Activated T-helper 1 cell treated with anti-CD3 and anti-CD28 coated beads, Interleukin-2, amount 50 U/mL, for 16 hours (primary cell): ENCODE data around the gene NCOA3.
"Not testable (repeated sequence)": the region's sequence is repeated elsewhere in the genome, so short reads cannot be mapped to it uniquely, and the experiment has no call there.

Experiments
- DNase-seq, 2 donors: peaks; one replicate each; pipeline ENCODE4 v3.0.0-alpha.2; 2020; ENCODE audit warnings: low read depth in 1 of 2, low spot score in 1 of 2

Gene NCOA3

GRCh38 chr20:47501482-47502270, at the start of gene NCOA3:
Gene NCOA3 (plus strand): TSS chr20:47501887. CDS start chr20:47622248, 120,361 bp downstream.
- DNase-seq = peak; percentile 76 to 82

DNA sequence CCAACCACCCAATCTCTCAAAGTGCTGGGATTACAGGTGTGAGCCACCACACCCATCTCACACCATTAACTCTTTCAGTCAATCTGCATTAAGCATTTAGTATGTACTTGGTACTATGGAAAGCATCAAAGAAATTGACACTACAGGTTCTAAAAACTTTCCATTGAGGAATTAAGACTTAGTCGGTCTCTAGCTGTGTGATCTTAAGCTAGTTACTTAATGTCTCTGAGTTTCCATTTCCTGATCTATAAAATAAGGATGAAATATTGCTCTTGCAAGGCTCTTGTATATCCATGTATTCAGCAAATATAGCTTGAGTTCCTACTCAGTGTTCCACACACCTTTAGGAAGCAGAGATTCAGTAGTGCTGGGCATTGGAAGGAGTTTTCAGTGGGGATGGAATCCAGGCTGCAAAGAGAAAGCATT, 48.9 kb upstream of the NCOA3 start:
- DNase-seq = no peak

DNA sequence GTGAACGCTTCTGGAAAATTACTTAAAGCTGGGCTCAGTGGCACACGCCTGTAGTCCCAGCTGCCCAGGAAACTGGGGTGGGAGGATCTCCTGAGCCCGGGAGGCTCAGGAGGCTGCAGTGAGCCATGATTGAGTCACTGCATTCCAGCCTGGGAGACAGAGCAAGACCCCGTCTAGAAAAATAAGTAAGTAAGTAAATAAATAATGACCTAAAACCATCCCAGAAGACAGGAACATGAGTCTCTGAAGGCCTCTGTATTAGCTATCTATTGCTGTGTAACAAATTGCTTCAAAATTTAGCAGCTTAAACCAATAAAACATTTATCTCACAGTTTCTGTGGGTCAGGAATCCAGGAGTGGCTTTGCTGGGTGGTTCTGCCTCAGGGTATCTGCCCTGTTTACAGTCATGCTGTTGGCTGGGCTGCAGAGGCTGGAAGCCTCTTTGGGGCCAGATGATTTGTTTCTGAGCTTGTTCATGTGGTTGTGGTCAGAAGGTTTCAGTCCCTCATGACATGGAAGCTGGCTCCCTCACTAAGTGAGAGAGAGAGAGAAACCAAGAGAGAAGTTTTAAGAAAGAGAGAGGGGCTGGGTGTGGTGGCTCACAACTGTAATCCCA, 48.4 kb upstream of the NCOA3 start:
- peak in 1 of 2 donors; percentile 2 for DNase-seq

- no peak for DNase-seq
Observed at GRCh38 chr20:47454298-47455132, 47.2 kb upstream of the NCOA3 start.

DNA sequence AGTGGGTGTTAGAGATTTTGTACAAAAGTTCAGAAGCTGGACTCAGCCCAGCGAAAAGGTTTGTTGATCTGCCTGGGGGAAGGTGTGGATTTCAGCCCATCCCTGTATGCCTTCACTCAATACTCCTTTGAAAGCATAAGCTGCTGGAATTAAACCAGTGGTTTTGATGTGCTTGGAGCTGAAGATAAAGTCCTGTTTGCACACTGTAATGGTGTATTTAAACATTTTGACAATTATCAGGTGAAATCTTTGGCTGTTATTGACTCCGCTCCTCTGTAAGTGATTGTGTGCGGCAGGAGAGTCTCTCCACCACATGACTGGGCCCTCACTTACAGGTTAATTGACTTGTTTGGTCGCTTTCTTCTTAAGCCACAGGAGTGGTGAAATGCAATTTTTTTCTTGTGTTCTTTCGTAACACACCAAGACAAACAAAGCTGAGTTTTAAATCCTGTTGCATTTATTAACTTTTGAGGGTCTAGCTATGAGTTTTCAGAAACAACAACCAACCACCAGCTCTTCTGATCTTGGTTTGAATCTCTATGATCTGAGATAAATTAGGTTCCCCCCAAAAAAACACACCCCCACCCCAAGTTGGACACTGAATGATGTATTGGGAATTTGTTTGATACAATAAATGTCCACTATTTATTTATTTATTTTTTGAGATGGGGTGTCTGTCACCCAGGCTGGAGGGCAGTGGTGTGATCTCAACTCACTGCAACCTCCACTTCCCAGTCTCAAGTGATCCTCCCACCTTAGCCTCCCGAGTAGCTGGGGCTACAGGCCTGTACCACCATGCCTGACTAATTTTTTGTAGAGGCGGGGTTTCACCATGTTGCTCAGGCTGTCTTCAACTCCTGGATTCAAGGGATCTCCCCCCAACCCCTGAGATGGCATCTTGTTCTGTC, 46.3 kb upstream of the NCOA3 start:
- no peak for DNase-seq

DNA sequence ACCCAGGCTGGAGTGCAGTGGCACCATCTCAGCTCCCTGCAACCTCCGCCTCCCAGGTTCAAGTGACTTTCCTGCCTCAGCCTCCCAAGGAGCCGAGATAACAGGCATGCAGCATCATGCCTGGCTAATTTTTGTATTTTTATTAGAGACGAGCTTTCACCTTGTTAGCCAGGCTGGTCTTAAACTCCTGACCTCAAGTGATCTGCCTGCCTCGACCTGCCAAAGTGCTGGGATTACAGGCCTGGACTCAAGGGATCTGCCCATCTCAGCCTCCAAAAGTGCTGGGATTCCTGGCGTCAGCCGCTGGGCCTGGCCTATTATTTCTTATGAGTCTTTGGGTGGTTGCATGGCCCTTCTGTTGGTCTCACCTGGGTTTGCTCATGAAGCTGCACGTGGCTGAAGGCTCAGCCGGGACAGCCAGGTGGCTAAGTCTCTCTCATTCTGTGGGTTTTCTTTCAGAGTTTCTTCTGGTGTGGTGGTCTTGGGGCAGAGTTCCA, 45.6 kb upstream of the NCOA3 start:
- no peak for DNase-seq

- no peak for DNase-seq
Observed at GRCh38 chr20:47456952-47457724, 44.5 kb upstream of the NCOA3 start.

- DNase-seq = not testable (repeated sequence)
Observed at GRCh38 chr20:47458280-47459050, 43.2 kb upstream of the NCOA3 start.

DNA sequence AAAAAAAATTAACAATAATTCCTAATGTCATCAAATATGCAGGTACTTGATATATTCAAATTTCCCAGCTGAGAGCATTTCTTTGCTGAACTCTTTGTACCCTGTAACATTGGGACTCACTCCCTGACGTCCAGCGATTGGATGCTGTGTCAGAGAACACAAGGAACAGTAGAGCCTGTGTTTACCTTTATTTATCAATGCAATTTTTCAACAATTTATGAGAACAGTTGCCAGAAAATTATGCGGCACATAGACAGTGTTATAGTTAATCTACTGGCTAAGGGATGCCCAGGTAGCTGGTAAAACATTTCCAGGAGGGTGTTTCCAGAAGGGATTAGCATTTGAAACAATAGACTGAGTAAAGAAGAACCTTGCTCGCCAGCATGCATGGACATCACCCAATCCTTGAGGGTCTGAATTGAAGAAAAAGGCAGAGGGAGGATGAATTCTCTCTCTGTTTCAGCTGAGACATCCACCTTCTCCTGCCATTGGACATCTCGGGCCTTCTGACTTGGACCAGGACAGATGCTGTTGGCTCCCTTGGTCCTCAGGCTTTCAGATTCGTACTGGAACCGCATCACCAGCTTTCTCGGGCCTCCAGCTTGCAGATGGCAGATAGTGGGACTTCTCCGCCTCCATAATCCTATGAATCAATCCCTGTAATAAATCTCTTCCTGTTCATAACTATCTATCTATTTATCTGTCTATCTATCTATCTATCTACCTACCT, 42.2 kb upstream of the NCOA3 start:
- no peak for DNase-seq

DNA sequence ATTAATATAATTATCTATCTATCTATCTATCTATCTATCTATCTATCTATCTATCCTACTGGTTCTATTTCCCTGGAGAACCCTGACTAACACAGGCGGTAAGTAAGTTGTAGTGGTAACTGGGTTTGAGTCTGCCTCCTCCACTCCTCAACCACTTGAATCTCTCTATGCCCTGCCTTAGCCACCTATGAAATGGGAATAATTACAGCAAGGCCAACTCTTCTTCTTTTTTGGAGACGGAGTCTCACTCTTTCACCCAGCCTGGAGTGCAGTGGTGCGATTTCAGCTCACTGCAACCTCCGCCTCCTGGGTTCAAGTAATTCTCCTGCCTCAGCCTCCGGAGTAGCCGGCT, 41.0 kb upstream of the NCOA3 start:
- not testable (repeated sequence) for DNase-seq

GRCh38 chr20:47461120-47461685, 40.5 kb upstream of the NCOA3 start:
- DNase-seq = no peak

DNA sequence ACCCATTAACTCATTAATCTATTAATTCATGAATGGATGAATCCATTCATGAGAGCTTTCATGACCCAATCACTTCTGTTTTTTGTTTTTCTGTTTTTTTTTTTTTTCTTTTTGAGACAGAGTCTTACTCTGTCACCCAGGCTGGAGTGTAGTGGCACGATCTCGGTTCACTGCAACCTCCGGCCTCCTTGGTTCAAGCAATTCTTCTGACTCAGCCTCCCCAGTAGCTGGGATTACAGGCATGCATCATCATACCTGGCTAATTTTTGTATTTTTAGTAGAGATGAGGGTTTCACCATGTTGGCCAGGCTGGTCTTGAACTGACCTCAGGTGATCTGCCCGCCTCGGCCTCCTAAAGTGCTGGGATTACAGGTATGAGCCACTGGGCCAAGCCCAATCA, 39.8 kb upstream of the NCOA3 start:
- DNase-seq = not testable (repeated sequence)

DNA sequence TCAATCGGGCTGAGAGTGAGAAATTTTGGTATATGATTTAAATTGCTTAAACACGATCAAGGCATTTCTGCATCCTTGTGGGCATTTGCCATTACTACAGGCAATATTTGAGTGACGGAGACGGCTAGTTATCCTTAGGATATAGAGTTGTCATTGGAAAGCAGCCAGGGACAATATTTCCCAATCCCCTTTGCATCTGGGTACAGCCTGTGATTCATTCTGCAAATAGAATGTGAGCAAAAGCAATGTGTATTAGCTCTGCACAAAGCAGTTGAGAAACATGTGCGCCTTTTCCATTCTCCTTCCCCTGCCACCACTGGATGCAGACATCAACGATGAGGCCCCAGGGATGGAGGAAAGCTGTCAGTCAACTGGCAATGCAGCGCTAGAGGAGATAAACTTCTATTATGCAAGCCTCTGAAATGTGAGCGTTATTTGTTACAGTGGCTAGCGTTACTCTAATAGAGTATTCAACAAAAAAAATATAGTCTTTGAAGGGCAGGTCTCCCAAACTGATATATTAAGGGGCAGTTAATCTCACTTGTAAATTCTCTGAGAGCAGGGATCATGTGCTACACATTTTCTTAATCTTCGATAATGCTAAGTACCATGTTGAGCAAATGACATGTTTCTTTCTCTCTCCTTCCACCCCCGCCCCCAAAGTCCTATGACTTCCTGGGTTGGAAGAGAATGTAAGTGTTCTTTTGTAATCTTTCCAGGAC, 37.1 kb upstream of the NCOA3 start:
- no peak for DNase-seq

DNA sequence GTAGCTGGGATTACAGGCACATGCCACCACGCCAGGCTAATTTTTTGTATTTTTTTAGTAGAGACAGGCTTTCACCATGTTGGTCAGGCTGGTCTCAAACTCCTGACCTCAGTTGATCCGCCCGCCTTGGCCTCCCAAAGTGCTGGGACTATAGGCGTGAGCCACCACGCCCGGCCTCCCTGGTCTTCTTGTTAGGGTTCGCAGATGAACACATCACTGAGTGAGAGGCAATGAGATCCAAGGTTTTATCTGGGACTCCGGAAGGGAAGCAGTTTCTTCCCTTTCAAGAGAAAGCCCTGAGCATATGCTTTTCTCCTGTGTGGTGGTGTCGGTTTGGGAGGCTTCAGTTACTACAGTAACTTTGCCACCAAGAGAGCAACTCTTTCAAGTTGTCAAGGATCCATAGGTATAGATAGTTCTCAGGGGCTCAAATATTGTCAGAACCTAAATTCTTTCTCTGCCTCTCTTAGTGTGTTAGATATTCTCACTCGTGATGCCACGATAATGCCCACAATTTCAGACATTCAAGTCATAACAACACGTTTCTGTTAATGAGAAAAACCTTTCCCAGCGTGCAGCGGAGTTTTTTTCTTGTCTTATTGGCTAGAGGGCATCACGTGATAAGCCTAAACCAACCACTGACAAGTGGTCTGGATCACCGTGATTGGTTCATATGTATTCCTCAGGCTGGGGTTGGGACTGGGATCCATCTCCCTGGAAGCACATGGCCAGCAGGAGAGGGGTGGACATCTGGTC, 36.2 kb upstream of the NCOA3 start:
- no peak for DNase-seq

DNA sequence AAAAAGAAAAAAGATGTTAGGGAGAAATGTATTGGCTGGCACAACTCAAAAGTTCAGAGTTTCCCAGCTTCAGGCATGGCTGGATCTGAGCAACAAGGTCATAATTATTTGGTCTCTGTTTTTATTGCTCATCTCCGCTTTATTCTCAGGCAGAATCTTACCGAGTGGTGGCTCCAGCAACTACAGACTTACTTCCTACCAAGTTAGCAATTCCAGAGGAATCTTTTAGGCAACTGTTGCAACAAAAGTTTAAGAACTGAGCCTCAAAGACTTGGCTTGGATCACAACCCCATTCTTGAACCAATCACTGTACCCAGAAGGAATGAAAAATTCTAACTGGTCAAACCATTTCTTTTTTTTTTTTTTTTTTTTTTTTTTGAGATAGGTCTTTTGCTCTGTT, 35.5 kb upstream of the NCOA3 start:
- DNase-seq = no peak

- no peak for DNase-seq
Observed at GRCh38 chr20:47466704-47467459, 34.8 kb upstream of the NCOA3 start.
